Endothelial cell of umbilical vein (primary cell): Measurements from ENCODE around the gene PYGO1. TPM values are rescaled to one million over a fixed set of nuclear protein-coding genes. Genes with fewer than 3 reads are reported as not detected.
A peak's percentile ranks its signal among the peaks of the same experiment; 100 is the strongest.

Experiments
- BruUV-seq: library from RNA; stranded (reverse); fragments of 400-500 nt; replicated peaks from 2 replicates; lab custom pipeline; 2021; lab: Mats Ljungman, UMichigan
- CTCF ChIA-PET: fragments of 300-600, 350-600 bp; sonication (Branson Sonifier 250); formaldehyde crosslinking; loops from one replicate; lab custom pipeline; 2021; ENCODE audit warnings: antibody characterized with exemption, inconsistent platforms; lab: Charles Lee
- POLR2A ChIA-PET: fragments of 300-600, 350-600 bp; sonication (Branson Sonifier 250); formaldehyde crosslinking; loops from one replicate; lab custom pipeline; 2021; ENCODE audit warnings: antibody characterized with exemption, inconsistent platforms; lab: Charles Lee
- DNase-seq: peaks from one replicate; pipeline ENCODE4 v3.0.0-alpha.2; 2011; ENCODE audit warnings: low read depth, low spot score
- FAIRE-seq: peaks from 2 replicates; lab custom pipeline; 2011; peaks lifted over from hg19 to GRCh38; lab: Jason Lieb, UNC
- H2AFZ ChIP-seq: 2 replicates; pipeline ENCODE4 v1.6.0; 2012; ENCODE audit warnings: low read depth, low read length, control low read depth, inconsistent platforms
- H3K27ac ChIP-seq: 2 replicates; pipeline ENCODE4 v1.5.1; 2011; ENCODE audit warnings: low read depth, mild to moderate bottlenecking, control low read depth, low read length, moderate library complexity; ENCODE audit not compliant: insufficient read depth
- H3K27me3 ChIP-seq, 2 experiments: 2 replicates each; pipeline versions ENCODE4 v1.6.0 to v1.6.1; 2011; ENCODE audit warnings: low read length in 2 of 2, mixed read lengths in 1 of 2; ENCODE audit not compliant: control insufficient read depth in 2 of 2, insufficient read depth in 2 of 2
- H3K36me3 ChIP-seq, 2 experiments: 2 replicates in 1 of 2; 3 replicates in 1 of 2; pipeline ENCODE4 v1.5.1; 2011; ENCODE audit warnings: low read length in 2 of 2, mild to moderate bottlenecking in 1 of 2, moderate library complexity in 1 of 2; ENCODE audit not compliant: control insufficient read depth in 2 of 2, insufficient read depth in 2 of 2; ENCODE audit errors: extremely low read depth in 1 of 2
- H3K4me1 ChIP-seq: 3 replicates; pipeline ENCODE4 v1.5.1; 2011; ENCODE audit warnings: mild to moderate bottlenecking, low read length; ENCODE audit not compliant: control insufficient read depth, insufficient read depth; ENCODE audit errors: extremely low read depth
- H3K4me2 ChIP-seq: 2 replicates; pipeline ENCODE4 v1.6.1; 2011; ENCODE audit warnings: low read length, control low read depth, mixed read lengths; ENCODE audit not compliant: insufficient read depth
- H3K4me3 ChIP-seq, 3 experiments: fragments of 200-600 bp in 1 of 3; sonication (generic), shearing (Covaris generic) in 1 of 3; replicated peaks in 1 of 3; 2 replicates each; pipeline ENCODE4 v1.5.1; 2011 to 2016; ENCODE audit warnings: control low read depth in 3 of 3, low read length in 3 of 3, mild to moderate bottlenecking in 2 of 3, inconsistent platforms in 1 of 3, low read depth in 1 of 3, moderate library complexity in 1 of 3; ENCODE audit not compliant: insufficient read depth in 1 of 3
- H3K79me2 ChIP-seq: 2 replicates; pipeline ENCODE4 v1.6.0; 2012; ENCODE audit warnings: low read length, inconsistent platforms; ENCODE audit not compliant: control insufficient read depth, insufficient read depth
- H3K9ac ChIP-seq: replicated peaks from 2 replicates; pipeline ENCODE3; 2011; ENCODE audit warnings: low read length, control low read depth; ENCODE audit not compliant: insufficient read depth; ENCODE audit errors: extremely low read depth
- H3K9me1 ChIP-seq: replicated peaks from 3 replicates; pipeline ENCODE4 v1.6.0; 2011; ENCODE audit warnings: mild to moderate bottlenecking, low read length; ENCODE audit not compliant: control insufficient read depth, insufficient read depth; ENCODE audit errors: extremely low read depth
- H3K9me3 ChIP-seq: replicated peaks from 2 replicates; pipeline ENCODE4 v1.5.1; 2012; ENCODE audit warnings: low read length, inconsistent platforms; ENCODE audit not compliant: control insufficient read depth, insufficient read depth
- H4K20me1 ChIP-seq: replicated peaks from 2 replicates; pipeline ENCODE3; 2011; ENCODE audit warnings: mild to moderate bottlenecking, low read length; ENCODE audit not compliant: control insufficient read depth, insufficient read depth; ENCODE audit errors: extremely low read depth
- CTCF ChIP-seq, 2 donors: IDR thresholded peaks; 1 replicate in 1 of 2; 2 replicates in 1 of 2; pipeline ENCODE4 v1.5.1; 2011; ENCODE audit warnings: low read length in 2 of 2, mild to moderate bottlenecking in 2 of 2, moderate library complexity in 2 of 2, control low read depth in 1 of 2, inconsistent platforms in 1 of 2, low read depth in 1 of 2; ENCODE audit not compliant: insufficient read depth in 1 of 2; ENCODE audit errors: extremely low read depth in 1 of 2
- EZH2 ChIP-seq: IDR thresholded peaks from 2 replicates; pipeline ENCODE4 v1.6.1; 2012; ENCODE audit warnings: borderline replicate concordance, low read depth, mild to moderate bottlenecking, moderate library complexity, low read length, inconsistent platforms; ENCODE audit not compliant: severe bottlenecking
- FOS ChIP-seq: IDR thresholded peaks from 2 replicates; pipeline ENCODE4 v1.6.1; 2011; ENCODE audit warnings: mild to moderate bottlenecking, low read length, moderate library complexity, borderline replicate concordance; ENCODE audit not compliant: insufficient read depth
- GATA2 ChIP-seq: IDR thresholded peaks from 2 replicates; pipeline ENCODE4 v1.7.0; 2011; ENCODE audit warnings: low read depth, mild to moderate bottlenecking, moderate library complexity, mixed read lengths, low read length; ENCODE audit not compliant: insufficient read length, insufficient read depth
- JUN ChIP-seq: IDR thresholded peaks from 2 replicates; pipeline ENCODE4 v1.6.1; 2011; ENCODE audit warnings: borderline replicate concordance, low read depth; ENCODE audit not compliant: insufficient read length, insufficient read depth
- MYC ChIP-seq: IDR thresholded peaks from one replicate; pipeline ENCODE4 v1.6.1; 2011; ENCODE audit warnings: mild to moderate bottlenecking, low read depth, low read length
- POLR2A ChIP-seq: IDR thresholded peaks from 2 replicates; pipeline ENCODE4 v1.6.1; 2012; ENCODE audit warnings: low read depth, mild to moderate bottlenecking, control low read depth, low read length
- POLR2AphosphoS5 ChIP-seq: IDR thresholded peaks from 2 replicates; pipeline ENCODE4 v1.6.1; 2012; ENCODE audit warnings: low read depth, mild to moderate bottlenecking, control low read depth, low read length, moderate library complexity; ENCODE audit not compliant: insufficient read depth
- dilution Hi-C: fragments of 300-500 bp; cut with MboI; formaldehyde crosslinking; loops from one replicate; pipeline ENCODE4 v1.15.0; 2019; ENCODE audit warnings: low sequenced_read_pairs; ENCODE audit not compliant: extremely low pct_ligation_motif_present
- intact Hi-C: fragments of 100-400 bp; cut with micrococcal nuclease; formaldehyde crosslinking; loops from one replicate; pipeline ENCODE4 v1.10.0; 2022
- polyA plus RNA-seq, 4 experiments: library from polyadenylated mRNA; depleted of rRNA in 3 of 4; stranded (reverse) in 3 of 4; unstranded in 1 of 4; fragments of >200 nt; gene quantifications; 2 replicates each; pipeline versions ENCODE4 v1.2.1 to v1.2.3, GENCODE V29; 2011 to 2012; ENCODE audit warnings: missing spikeins in 1 of 4
- total RNA-seq: library from RNA; stranded (reverse); gene quantifications from 2 replicates; pipeline ENCODE4 v1.2.3, GENCODE V29; 2021

Gene PYGO1
- total and polyA plus RNA-seq, 2 donors (not counting 3 experiments of a cell fraction or from before 2014, with no cell fraction given) = 1.9 to 7.6 TPM

- DNase-seq = peak; percentile 76
- Histone ChIP-seq H3K9me3 (no peaks in the 10 kb centered on the region), H3K4me1 (peaks cover 6% of the 10 kb centered on the region), H2AFZ (peak overlapping the region; percentile 88), H3K36me3 (no peaks in the 10 kb centered on the region), H3K9ac (no peak overlapping the region), H3K27me3 (no peaks in the 10 kb centered on the region), H3K4me2 (no peak overlapping the region), H3K79me2 (no peaks in the 10 kb centered on the region), H3K9me1 (no peaks in the 10 kb centered on the region), H3K4me3 (no peak overlapping the region), H4K20me1 (no peaks in the 10 kb centered on the region), H3K27ac (no peak overlapping the region)
- BruUV-seq = no TSS peak
- peak; percentile 56 for TF ChIP-seq JUN
- TF ChIP-seq FOS = peak; percentile 57
- no peak for TF ChIP-seq EZH2
- TF ChIP-seq CTCF (IDR thresholded peaks at IDR 0.05; ENCODE audit: extremely low read depth in 1 of 2, insufficient read depth in 1 of 2, low read depth in 1 of 2, low read length in 2 of 2) = peak in 1 of 2 donors; percentile 19
- dilution Hi-C loops (no loop called here), intact Hi-C loops (no loop called here)
- ChIA-PET POLR2A (no interaction called here), CTCF (interaction anchor here (0.5 to 2.6 kb wide), 19 partner anchors 8 to 521 kb away, joined by 3 to 13 read pairs (median 4); partner anchors contain the start of gene PYGO1)
- peak; percentile 38 for FAIRE-seq
Measured at GRCh38 chr15:55627730-55628368, 39.7 kb upstream of the PYGO1 start.

- H3K9me1 ChIP-seq = no peaks in the 10 kb centered on the region
- BruUV-seq = no TSS peak
Measured at GRCh38 chr15:55619783-55620182, 31.6 kb upstream of the PYGO1 start.

More at GRCh38 chr15:55619783-55620182, 31.6 kb upstream of the PYGO1 start:
- Histone ChIP-seq H3K4me1 (no peaks in the 10 kb centered on the region), H2AFZ (no peak overlapping the region), H3K4me2 (no peak overlapping the region), H3K36me3 (no peaks in the 10 kb centered on the region), H3K9me3 (no peaks in the 10 kb centered on the region), H3K9ac (no peak overlapping the region), H3K27ac (no peak overlapping the region), H4K20me1 (no peaks in the 10 kb centered on the region), H3K27me3 (no peaks in the 10 kb centered on the region), H3K79me2 (no peaks in the 10 kb centered on the region), H3K4me3 (no peak overlapping the region)
- FAIRE-seq = no peak
- intact Hi-C loops (no loop called here), dilution Hi-C loops (no loop called here)
- TF ChIP-seq JUN (no peak), POLR2AphosphoS5 (no peak), GATA2 (no peak), FOS (no peak), MYC (no peak), POLR2A (no peak)
- no peak for DNase-seq
- CTCF ChIA-PET = interaction anchor here (0.9 to 1.5 kb wide), 3 partner anchors 14 to 33 kb away, joined by 3 to 4 read pairs (median 3); no protein-coding TSS in a partner anchor
- POLR2A ChIA-PET = no interaction called here
